SIG-M5 treated with dmso at 0.1 percent for 504 hours (cell line): ENCODE results near the gene DUSP23.
A peak's percentile ranks its signal among the peaks of the same experiment; 100 is the strongest.

ENCODE experiments used
- DNase-seq: peaks from one replicate; lab custom pipeline; 2025; ENCODE audit not compliant: unreplicated experiment; lab: John Stamatoyannopoulos, UW

DUSP23 gene

DNA sequence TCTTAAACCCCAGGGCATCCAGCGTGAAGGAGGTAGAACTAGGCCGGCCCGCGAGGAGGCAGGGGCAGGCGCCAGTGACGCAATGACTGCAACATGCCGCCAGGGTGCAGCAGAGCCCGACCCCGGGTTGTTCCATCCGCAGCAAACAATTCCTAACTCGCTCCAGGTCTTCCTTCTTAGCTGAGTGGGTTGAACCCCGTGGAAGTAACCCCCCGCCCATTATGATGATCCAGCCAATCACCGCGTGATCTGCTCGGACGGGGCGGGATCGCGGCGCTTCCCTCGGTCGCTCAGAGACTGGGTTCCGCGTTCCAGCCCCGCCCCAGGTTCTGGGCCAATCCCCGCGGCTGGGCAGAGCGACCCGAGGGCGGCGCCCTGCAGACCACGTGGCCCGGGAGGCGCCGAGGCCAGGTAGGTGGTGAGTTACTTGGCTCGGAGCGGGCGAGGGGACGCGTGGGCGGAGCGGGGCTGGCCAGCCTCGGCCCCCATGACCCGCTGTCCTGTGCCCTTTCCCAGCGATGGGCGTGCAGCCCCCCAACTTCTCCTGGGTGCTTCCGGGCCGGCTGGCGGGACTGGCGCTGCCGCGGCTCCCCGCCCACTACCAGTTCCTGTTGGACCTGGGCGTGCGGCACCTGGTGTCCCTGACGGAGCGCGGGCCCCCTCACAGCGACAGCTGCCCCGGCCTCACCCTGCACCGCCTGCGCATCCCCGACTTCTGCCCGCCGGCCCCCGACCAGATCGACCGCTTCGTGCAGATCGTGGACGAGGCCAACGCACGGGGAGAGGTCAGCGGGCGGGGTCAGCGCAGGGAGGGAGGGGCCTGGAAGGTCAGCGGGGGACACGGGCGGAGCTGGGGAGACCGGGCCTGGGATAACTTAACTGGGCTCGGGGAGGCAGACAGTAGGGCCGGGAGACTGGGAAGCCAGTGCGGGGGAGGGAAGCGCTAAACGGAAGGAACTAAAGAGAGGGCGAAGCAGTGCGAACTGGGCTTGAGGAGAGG is at the start of gene DUSP23:
TSS of gene DUSP23 (plus strand) at position 380 of the 1,000 bp plus-strand sequence. CDS start at position 519, 139 bp downstream.
- peak; percentile 98 for DNase-seq

- no peak for DNase-seq
Measured at GRCh38 chr1:159737238-159737916, 43.4 kb upstream of the DUSP23 start.

- no peak for DNase-seq
Measured at GRCh38 chr1:159743651-159744410, 36.9 kb upstream of the DUSP23 start.

DNA sequence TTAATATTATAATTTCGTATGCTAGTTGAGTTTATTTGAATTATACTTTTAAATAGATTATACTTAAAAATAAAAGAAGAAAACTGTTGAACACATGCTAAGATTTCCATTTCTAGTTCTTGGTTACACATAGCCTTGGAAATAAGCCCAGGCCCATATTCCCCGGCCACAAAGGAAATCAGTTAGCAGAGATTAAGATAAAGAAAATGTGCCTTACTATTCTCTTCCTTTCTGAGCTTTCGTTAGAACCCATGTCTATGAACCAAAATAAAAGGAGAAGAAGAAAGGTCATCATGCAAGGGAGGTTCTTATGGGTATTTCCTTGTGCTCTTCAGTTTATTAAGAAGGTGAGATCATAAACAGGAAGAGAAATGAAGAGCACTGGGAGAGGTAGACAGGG is 34.1 kb upstream of the DUSP23 start:
- DNase-seq = no peak

- no peak for DNase-seq
Measured at GRCh38 chr1:159748370-159748769, 32.4 kb upstream of the DUSP23 start.

- DNase-seq = no peak
Measured at GRCh38 chr1:159749630-159750029, 31.1 kb upstream of the DUSP23 start.

GRCh38 chr1:159750621-159751020 is 30.1 kb upstream of the DUSP23 start:
- DNase-seq = no peak

DNA sequence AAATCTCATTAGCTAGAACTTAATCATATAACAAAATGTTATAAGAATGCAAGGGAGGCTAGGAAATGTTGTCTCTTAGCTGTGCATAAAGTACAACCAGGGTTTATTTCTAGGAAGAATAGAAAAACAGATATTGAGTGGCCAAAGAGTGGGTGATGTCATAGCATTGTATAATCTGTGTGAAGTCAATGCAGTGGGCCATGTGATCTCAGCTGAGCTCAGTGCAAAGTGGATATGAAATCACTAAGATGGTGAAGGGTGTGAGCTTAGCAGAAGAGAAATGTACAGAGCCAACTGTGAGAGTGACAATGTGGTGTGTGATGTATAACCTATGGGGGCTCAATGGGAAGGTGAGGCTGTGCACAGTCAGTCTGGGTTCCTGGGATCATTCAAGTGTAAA is 29.7 kb upstream of the DUSP23 start:
- no peak for DNase-seq

GRCh38 chr1:159752135-159752580 is 28.6 kb upstream of the DUSP23 start:
- no peak for DNase-seq

- no peak for DNase-seq
Measured at GRCh38 chr1:159753386-159753785, 27.4 kb upstream of the DUSP23 start.

DNA sequence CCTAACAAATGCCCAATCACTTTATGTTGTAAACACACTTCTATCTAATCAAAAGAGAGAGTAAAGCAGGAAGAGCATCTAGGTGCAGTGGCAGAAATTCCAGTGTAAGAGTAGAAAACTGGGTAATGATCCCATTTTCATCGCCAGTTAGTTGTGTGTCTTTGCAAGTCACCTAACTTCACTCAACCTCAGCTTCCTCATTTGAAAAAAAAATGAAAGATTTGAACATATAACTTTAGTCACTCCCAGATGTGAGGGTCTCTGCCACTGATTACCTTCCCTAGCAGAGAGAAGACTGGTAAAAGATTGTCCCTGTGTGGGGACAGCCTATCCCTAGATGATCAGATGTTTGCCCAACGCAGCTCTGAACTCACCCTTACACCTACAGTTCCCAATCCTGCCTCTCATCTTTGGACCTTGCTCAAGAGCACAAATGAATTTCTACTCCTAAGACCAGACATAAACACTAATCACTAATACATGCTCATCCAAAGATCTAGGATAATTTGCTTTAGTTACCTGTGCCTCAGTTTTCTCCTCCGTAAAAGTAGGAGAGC is 25.2 kb upstream of the DUSP23 start:
- no peak for DNase-seq

DNA sequence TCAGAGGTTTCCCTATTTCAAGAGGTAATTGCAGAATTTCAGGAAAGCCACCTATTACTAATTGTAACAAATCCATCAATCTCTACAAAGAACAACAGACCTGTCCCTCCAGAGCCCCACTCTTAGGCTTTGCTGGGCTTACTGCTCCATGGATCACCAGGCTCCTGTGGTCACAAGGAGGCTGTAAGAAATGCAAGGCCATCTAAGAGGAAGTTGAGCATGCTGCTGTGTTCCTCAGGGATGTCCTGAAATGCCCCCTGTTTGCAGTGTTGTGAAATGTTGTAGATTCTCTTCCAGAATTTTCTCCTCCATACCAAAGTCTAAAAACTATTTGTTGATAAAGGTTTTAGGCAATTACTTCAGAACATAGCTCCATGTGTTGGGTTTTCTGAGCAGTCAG is 24.4 kb upstream of the DUSP23 start:
- peak; percentile 58 for DNase-seq

DNA sequence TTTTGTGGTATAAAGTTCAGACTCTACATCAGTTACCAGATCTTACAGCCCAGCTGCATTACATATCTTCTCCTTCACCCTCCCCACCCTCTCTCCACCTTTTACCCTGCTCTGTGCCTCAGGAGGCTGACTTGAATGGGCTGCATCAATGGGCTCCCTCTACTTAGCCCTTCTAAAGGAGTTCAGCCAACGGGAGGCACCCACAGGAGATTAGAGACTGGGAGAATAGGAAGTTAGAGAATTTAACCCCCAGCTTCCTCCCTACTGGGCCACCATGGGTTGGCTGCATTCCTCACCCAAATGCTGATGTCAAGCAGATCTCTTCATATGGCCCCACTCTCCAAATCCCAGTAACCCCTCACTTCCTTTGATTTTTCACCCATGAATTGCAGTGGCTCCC is 17.1 kb upstream of the DUSP23 start:
- no peak for DNase-seq

DNA sequence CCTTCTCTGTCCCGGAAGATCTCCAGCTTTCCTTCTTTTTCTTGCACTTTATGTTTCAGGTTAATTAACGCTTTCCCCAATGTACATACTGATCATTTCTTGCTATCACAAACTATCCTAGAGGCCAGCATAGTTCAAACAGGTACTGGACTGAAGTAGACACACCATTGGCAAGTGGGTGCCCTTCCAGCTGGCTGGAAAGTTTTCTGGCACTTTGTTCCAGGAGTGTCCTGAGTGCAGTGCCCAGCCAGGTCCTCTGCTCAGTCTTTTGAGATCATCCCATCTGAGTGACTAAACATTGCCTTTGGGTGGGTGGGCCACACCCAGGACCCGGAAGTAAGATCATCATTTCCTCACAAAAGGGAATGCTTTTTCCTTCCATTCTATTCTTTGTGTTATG is 15.0 kb upstream of the DUSP23 start:
- DNase-seq = no peak

- DNase-seq = no peak
Measured at GRCh38 chr1:159771127-159771895, 9.5 kb upstream of the DUSP23 start.

- no peak for DNase-seq
Measured at GRCh38 chr1:159774465-159774864, 6.3 kb upstream of the DUSP23 start.

- no peak for DNase-seq
Measured at GRCh38 chr1:159775716-159776115, 5.0 kb upstream of the DUSP23 start.

DNA sequence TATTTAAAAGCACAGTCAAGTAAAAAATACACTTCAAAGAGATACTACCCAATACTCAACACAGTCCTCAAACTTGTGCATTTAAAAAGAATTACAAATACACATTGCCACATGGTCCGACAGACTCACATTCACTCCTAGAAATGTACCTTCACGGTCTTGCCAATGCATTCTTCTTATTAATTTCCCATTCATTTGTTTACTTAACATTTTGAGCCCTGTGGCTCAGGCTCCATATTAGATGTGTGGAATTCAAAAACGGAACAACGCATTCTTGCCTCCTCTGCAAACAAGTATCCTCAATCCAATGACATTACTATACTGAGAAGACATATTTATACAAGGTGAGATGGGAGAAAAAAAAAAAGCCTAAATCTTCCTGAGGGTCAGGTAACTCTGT is 2.5 kb upstream of the DUSP23 start:
- no peak for DNase-seq

GRCh38 chr1:159779403-159779851 is 1.3 kb upstream of the DUSP23 start:
- no peak for DNase-seq

DNA sequence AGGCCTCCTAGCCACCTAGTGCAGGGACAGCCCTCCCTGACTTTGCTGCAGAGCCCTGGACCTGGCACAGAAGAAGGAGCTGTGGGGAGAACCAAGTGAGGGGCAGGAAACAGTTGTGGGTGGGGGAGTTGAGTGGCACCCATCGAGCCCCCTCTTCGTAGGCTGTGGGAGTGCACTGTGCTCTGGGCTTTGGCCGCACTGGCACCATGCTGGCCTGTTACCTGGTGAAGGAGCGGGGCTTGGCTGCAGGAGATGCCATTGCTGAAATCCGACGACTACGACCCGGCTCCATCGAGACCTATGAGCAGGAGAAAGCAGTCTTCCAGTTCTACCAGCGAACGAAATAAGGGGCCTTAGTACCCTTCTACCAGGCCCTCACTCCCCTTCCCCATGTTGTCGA is 1.2 kb downstream of the DUSP23 start:
- no peak for DNase-seq
